ENCODE results near the gene USP47.

Gene USP47

DNA sequence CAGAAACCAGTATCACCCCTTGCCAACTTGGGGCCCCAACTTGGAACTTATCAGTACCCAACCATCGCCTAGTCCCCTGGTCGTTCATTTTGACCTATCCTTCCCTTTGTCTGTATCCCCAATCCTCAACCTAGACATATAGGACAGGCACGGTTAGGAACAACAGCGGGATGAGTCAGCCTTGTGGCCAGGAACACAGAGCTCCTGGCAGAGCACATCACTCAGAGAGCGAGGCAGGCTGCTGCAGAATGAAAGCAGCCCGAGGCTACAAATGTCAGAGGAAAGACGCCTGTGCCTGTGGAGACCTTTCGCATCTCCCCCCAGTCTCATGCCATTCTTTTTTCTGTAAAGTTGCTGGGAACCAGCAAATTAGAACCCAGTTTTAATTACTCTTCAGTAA, 152.1 kb downstream of the USP47 start:
- H3K36me3 ChIP-seq (ENCODE audit: control insufficient read depth, low read length), result no peaks in the 10 kb centered on the region
- no peak overlapping the region for H3K4me3 ChIP-seq (ENCODE audit: low read length)
- H3K79me2 ChIP-seq (ENCODE audit: control insufficient read depth, low read length), result no peaks in the 10 kb centered on the region
- no peaks in the 10 kb centered on the region for H3K9me2 ChIP-seq (replicated peaks; ENCODE audit: control insufficient read depth, low read length)
- H3K27me3 ChIP-seq (ENCODE audit: control insufficient read depth, low read length), result peaks cover 12% of the 10 kb centered on the region; the same call in 1 of the 2 replicates
- H4K20me1 ChIP-seq (ENCODE audit: control insufficient read depth, insufficient read depth, low read depth, low read length), result no peaks in the 10 kb centered on the region
- TF ChIP-seq EZH2phosphoT487 (IDR thresholded peaks at IDR 0.05; ENCODE audit: borderline replicate concordance, low read length) (no peak), CTCF (IDR thresholded peaks at IDR 0.05; ENCODE audit: low read depth, low read length, poor library complexity, severe bottlenecking) (no peak)
- H3F3A ChIP-seq (ENCODE audit: control insufficient read depth, insufficient read depth), result no peaks in the 10 kb centered on the region
- H3K9me3 ChIP-seq (ENCODE audit: control insufficient read depth, insufficient read depth, low read length), result no peaks in the 10 kb centered on the region
- H3K4me2 ChIP-seq (ENCODE audit: low read length), result no peak overlapping the region
- no peaks in the 10 kb centered on the region for H3K4me1 ChIP-seq (ENCODE audit: control insufficient read depth, low read length)
- H3K27ac ChIP-seq (ENCODE audit: low read depth, low read length), result no peak overlapping the region

DNA sequence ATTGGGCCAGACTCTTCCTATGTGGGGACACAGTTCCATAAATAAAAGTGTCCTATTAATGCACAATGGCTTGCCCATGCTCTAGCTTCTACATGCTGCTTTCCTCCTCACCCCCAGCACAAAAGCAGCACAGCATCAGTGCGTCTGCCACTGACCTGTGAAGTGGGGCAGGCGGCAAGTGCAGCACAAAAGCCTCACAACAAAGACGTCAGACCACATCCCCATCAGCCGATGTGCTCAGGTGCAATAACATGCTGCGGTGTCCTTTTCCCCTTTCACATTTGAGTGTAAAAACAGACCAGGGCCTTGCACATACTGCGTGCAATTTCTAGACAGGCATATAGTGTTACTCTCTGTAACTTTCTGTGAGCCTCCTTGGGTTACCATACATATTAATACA, 153.8 kb downstream of the USP47 start:
- Histone ChIP-seq H3K27me3 (ENCODE audit: control insufficient read depth, low read length) (peaks cover 12% of the 10 kb centered on the region; the same call in 1 of the 2 replicates), H3K36me3 (ENCODE audit: control insufficient read depth, low read length) (no peaks in the 10 kb centered on the region), H3K27ac (ENCODE audit: low read depth, low read length) (no peak overlapping the region), H3F3A (ENCODE audit: control insufficient read depth, insufficient read depth) (no peaks in the 10 kb centered on the region), H4K20me1 (ENCODE audit: control insufficient read depth, insufficient read depth, low read depth, low read length) (no peaks in the 10 kb centered on the region), H3K4me3 (ENCODE audit: low read length) (no peak overlapping the region), H3K9me2 (replicated peaks; ENCODE audit: control insufficient read depth, low read length) (no peaks in the 10 kb centered on the region), H3K4me2 (ENCODE audit: low read length) (no peak overlapping the region), H3K9me3 (ENCODE audit: control insufficient read depth, insufficient read depth, low read length) (no peaks in the 10 kb centered on the region), H3K4me1 (ENCODE audit: control insufficient read depth, low read length) (no peaks in the 10 kb centered on the region), H3K79me2 (ENCODE audit: control insufficient read depth, low read length) (no peaks in the 10 kb centered on the region)
- TF ChIP-seq CTCF (IDR thresholded peaks at IDR 0.05; ENCODE audit: low read depth, low read length, poor library complexity, severe bottlenecking) (no peak), EZH2phosphoT487 (IDR thresholded peaks at IDR 0.05; ENCODE audit: borderline replicate concordance, low read length) (no peak)

- Histone ChIP-seq H3K9me2 (replicated peaks; ENCODE audit: control insufficient read depth, low read length) (no peaks in the 10 kb centered on the region), H3K4me3 (ENCODE audit: low read length) (no peak overlapping the region), H3K27me3 (ENCODE audit: control insufficient read depth, low read length) (peaks cover 9% of the 10 kb centered on the region; the same call in 1 of the 2 replicates), H4K20me1 (ENCODE audit: control insufficient read depth, insufficient read depth, low read depth, low read length) (no peaks in the 10 kb centered on the region), H3F3A (ENCODE audit: control insufficient read depth, insufficient read depth) (no peaks in the 10 kb centered on the region), H3K27ac (ENCODE audit: low read depth, low read length) (no peak overlapping the region), H3K4me1 (ENCODE audit: control insufficient read depth, low read length) (no peaks in the 10 kb centered on the region), H3K9me3 (ENCODE audit: control insufficient read depth, insufficient read depth, low read length) (no peaks in the 10 kb centered on the region), H3K4me2 (ENCODE audit: low read length) (no peak overlapping the region), H3K36me3 (ENCODE audit: control insufficient read depth, low read length) (no peaks in the 10 kb centered on the region), H3K79me2 (ENCODE audit: control insufficient read depth, low read length) (no peaks in the 10 kb centered on the region)
- no peak for TF ChIP-seq CTCF (IDR thresholded peaks at IDR 0.05; ENCODE audit: low read depth, low read length, poor library complexity, severe bottlenecking)
- TF ChIP-seq EZH2phosphoT487 (IDR thresholded peaks at IDR 0.05; ENCODE audit: borderline replicate concordance, low read length), result no peak
Measured at GRCh38 chr11:11996321-11997048, 154.7 kb downstream of the USP47 start.

Measured in DOHH2 (cell line).